ENCODE results near the gene ASIC4.

The ASIC4 gene, protein sequence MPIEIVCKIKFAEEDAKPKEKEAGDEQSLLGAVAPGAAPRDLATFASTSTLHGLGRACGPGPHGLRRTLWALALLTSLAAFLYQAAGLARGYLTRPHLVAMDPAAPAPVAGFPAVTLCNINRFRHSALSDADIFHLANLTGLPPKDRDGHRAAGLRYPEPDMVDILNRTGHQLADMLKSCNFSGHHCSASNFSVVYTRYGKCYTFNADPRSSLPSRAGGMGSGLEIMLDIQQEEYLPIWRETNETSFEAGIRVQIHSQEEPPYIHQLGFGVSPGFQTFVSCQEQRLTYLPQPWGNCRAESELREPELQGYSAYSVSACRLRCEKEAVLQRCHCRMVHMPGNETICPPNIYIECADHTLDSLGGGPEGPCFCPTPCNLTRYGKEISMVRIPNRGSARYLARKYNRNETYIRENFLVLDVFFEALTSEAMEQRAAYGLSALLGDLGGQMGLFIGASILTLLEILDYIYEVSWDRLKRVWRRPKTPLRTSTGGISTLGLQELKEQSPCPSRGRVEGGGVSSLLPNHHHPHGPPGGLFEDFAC

GRCh38 chr2:219514196-219514761 lies at the start of gene ASIC4:
ASIC4 (plus strand) TSS chr2:219514482; CDS start chr2:219514725, 243 bp downstream.
- no peak for DNase-seq

DNA sequence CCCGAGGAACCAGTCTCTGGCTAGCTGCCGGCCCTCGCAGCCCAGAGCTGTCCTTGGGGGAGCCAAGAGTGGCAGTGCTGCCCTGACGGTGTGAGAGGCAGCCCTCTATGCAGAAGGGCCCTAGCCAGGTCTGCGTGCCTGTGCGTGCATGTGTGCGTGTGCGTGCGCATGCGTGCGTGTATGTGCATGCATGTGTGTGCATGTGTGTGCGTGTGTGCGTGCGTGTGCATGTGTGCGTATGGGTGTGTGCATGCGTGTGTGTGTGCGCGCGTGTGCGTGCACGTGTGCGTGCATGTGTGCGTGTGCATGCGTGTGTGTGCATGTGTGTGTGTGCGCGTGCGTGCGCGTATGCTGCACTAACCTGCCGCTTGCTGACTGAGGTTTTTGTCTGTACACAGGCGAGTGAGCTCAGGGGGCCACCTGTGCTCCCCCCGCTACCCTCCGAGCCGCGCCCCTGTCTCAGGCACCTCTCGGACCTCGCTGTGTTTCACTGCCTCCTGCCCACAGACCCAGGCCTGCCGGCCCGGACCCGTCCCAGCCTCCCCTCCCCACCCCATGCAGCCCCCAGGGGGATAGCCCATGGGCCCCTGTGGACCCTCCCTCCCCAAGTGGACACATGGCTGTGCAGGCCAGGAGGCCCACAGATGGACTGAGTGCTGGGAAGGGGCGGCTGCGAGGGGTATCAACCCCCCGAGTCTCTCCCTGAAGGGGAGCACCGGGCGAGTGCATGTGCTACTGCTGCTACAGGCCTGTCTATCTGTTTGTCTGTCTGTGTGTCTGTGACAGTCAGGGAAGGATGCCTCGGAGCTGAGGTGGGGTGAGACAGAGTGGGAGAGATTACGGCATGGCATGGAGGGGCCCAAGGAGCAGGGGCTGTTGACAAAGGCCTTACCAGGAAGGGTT lies 48.4 kb upstream of the ASIC4 start:
- DNase-seq, result no peak

DNA sequence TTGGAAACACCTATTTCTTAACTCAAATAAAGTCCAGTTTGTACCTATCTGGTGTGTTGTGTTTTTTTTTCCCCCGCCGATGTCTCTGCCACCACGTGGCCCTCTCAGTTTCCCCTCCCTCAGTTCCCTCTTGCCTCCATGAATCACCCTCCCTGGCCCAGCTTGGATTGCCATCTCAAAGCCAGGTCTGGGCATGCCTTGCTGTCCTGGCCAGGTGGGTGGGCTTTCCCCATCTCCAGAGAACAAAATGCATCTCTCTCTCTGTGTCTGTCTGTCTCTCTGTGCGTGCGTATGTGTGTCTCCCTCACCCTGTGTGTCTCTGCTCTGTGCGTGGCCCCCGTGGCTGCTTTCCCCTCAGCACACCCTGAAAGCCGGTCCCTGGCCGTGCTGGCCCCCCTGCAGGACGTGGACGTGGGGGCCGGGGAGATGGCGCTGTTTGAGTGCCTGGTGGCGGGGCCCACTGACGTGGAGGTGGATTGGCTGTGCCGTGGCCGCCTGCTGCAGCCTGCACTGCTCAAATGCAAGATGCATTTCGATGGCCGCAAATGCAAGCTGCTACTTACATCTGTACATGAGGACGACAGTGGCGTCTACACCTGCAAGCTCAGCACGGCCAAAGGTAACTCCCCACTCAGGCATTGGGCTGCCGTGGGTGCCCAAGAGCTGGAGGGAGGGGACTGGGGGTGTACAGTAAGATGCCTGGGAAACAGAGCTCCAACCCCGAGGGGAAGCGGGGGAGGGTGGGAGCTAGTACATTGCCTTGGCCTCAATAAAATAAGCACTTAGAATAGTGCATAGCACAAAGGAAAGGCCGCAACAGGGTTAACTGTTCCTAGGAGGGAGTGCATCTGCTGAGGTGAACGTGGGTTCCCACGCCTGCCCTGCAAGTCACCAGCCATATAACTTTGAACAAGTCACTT lies 47.2 kb upstream of the ASIC4 start:
- DNase-seq, result no peak

- DNase-seq, result no peak
Measured at GRCh38 chr2:219467736-219468075, 46.6 kb upstream of the ASIC4 start.

GRCh38 chr2:219468410-219469185 lies 45.7 kb upstream of the ASIC4 start:
- DNase-seq, result no peak

DNA sequence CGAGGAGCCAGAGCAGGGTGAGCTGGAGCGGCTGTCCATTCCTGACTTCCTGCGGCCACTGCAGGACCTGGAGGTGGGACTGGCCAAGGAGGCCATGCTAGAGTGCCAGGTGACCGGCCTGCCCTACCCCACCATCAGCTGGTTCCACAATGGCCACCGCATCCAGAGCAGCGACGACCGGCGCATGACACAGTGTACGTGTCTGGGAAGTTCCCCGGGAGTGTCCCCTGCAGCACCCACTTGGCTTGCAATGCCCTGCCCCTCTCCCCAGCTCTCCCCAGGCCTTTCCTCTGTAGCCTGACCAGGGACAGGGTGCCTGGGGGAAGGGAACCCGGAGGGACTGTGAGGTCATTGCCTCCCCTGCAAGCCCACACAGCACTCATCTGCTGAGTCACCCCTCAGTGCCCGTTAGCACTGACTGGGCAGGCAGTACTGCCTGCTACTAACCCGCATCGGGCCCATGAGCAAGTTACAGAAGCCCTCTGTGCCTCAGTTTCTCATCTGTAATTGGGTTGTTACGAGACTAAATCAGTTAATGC lies 45.0 kb upstream of the ASIC4 start:
- no peak for DNase-seq

- no peak for DNase-seq
Measured at GRCh38 chr2:219470429-219470828, 43.9 kb upstream of the ASIC4 start.

DNA sequence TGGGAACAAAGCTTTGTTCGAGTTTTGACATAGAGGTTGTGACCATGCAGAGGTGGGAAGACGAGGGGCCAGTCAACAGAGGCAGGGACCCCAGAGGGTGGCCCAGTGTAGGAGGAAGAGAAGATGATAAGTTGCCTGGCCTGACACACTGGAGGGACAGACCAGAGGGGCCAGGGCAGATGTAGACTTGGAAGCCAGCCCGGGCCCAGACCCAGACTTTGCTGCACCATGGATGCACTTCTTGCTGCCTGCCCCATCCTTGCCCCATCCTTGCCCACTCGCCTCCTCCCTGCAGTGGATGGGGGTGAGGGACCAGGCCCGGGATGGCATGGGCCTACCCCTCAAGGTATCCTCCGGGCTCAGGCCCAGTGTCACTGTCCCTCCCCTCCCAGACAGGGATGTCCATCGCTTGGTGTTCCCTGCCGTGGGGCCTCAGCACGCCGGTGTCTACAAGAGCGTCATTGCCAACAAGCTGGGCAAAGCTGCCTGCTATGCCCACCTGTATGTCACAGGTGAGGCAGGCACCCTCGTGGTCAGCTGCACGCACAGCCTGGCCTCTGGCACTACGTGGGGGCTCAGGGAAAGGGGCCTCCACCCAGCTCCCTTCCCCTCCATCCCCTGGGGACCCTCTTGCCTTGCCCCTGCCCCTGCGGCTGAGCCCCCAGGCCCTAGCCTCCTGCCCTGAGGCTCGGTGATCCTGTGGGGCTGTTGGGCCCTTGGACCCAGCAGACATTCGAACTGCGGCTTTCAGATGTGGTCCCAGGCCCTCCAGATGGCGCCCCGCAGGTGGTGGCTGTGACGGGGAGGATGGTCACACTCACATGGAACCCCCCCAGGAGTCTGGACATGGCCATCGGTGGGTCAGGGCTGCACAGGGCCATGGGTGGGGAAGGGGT lies 42.6 kb upstream of the ASIC4 start:
- no peak for DNase-seq

- no peak for DNase-seq
Measured at GRCh38 chr2:219472629-219473187, 41.6 kb upstream of the ASIC4 start.

- DNase-seq, result no peak
Measured at GRCh38 chr2:219473511-219473910, 40.8 kb upstream of the ASIC4 start.

GRCh38 chr2:219474285-219475060 lies 39.8 kb upstream of the ASIC4 start:
- DNase-seq, result no peak

DNA sequence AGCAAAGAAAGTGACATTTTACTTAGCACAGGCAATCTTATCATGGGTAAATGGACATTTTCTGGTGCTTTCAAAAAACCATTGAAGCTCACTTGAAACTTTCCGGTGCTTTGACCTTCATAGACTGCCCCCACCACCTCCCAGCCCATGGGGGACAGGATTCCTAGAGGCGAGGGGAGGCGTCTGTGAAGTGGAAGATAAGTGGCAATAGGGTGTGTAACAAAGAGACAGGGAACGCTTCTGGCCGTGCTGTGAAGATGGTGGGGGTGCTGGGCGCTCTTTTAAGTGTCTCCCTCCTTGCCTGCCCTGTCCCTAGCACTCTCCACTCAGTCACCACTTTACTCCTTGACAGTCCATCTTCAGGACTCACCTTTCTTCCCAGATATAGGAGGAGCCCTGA lies 39.0 kb upstream of the ASIC4 start:
- DNase-seq, result no peak

- peak; percentile 42 for DNase-seq
Measured at GRCh38 chr2:219475697-219476651, 38.3 kb upstream of the ASIC4 start.

DNA sequence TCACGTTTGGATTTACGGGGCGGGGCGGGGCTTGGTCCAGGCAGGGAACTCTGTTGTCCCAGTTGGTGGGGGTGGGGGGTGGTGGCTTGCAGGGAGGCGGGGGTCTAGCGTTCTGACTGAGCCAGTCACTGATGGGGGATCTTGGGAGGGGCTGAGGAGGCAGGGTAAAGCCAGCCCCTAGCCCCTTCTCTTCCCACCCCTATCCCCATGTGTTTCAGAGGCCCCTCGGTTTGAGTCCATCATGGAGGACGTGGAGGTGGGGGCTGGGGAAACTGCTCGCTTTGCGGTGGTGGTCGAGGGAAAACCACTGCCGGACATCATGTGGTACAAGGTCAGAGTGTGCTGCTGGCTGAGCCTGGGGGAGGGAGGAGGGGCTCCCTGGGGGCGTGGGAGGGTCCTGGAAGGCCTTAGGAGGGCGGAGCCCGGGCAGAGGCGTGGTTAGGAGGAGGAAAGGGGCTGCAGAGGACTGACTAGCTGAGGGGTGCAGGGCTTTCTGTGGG lies 37.6 kb upstream of the ASIC4 start:
- DNase-seq, result no peak

- DNase-seq, result no peak
Measured at GRCh38 chr2:219477179-219477578, 37.1 kb upstream of the ASIC4 start.

- DNase-seq, result no peak
Measured at GRCh38 chr2:219477815-219478214, 36.5 kb upstream of the ASIC4 start.

DNA sequence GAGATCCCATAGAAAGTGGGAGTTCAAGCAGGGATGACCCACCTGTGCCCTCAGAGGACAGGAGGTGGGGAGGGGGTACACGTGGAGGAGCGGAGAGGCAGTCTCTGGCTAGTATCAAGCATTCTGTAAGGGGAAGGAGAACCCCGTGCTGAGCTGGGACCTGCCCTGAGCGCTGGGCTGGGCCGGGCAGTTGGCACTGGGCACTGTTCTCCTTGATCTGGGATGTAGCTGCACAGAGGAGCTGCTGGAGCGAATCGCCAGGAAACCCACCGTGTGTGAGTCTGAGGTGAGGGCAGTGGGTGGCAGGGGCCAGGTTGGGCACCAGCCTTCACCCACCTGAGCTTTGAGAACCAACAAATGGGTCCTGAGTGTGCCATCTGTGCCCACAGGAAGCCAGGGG lies 35.4 kb upstream of the ASIC4 start:
- no peak for DNase-seq

DNA sequence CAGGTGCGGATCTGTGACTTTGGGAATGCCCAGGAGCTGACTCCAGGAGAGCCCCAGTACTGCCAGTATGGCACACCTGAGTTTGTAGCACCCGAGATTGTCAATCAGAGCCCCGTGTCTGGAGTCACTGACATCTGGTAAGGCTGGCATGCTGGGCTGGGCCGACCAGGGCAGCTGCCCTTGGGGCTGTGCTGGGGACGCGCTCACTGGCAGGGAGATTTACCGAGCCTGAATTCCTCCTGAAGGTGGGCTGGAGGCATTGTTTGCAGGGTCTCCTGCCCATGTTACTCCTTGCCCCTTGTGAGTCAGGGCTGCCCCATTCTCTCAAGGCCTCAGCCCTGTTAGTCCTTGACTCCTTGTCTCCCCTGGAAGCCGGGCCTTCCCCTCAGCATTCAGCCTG lies 34.3 kb upstream of the ASIC4 start:
- no peak for DNase-seq

Data from CD4-positive, alpha-beta T cell treated with Interferon gamma for 1 hour (primary cell).